RKO (cell line): ENCODE results near the gene MICU1.
"Not testable (repeated sequence)": the region's sequence is repeated elsewhere in the genome, so short reads cannot be mapped to it uniquely, and the experiment has no call there.

ENCODE experiments used
- DNase-seq: peaks from one replicate; pipeline ENCODE4 v3.0.0-alpha.2; 2016; ENCODE audit warnings: low spot score

The MICU1 gene

DNA sequence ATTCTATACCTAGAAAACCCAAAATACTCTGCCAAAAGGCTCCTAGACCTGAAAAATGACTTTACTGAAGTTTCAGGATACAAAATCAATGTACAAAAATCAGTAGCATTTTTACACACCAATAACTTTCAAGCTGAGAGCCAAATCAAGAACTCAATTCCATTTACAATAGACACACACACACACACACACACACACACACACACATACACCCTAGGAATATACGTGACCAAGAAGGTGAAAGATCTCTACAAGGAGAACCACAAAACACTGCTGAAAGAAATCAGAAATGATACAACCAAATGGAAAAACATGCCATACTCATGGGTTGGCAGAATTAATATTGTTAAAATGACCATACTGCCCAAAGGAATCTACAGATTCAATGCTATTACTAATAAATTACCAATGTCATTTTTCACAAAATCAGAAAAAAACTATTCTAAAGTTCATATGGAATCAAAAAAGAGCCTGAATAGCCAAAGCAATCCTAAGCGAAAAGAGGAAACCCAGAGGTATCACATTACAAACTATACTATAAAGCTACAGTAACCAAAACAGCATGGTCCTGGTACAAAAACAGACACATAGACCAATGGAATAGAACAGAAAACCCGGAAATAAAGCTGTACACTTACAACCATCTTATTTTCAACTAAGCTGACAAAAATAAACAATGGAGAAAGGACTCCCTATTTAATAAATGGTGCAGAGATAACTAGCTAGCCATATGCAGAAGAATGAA, 122.0 kb downstream of the MICU1 start:
- no peak for DNase-seq

DNA sequence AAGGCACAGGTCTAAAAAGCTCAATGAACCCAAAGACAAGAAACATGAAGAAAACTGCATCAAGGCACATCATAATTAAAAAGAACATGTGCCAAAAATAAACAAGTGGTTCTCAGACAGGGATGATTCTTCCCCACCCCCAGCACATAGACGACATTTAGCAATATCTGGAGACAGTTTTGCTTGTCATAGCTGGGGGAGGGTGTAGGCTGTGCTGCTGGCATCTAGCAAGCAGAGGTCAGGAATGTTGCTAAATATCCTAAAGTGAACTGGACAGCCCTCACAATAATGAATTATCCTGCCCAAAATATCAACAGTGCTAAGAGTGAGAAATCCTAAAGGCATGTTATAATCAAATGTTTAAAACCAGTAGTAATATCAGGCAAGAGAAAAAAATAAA, 122.6 kb downstream of the MICU1 start:
- DNase-seq, result no peak

GRCh38 chr10:72502581-72502980, 123.3 kb downstream of the MICU1 start:
- no peak for DNase-seq

GRCh38 chr10:72499701-72500100, 126.2 kb downstream of the MICU1 start:
- DNase-seq, result no peak

- no peak for DNase-seq
Observed at GRCh38 chr10:72490951-72491350, 134.9 kb downstream of the MICU1 start.

DNA sequence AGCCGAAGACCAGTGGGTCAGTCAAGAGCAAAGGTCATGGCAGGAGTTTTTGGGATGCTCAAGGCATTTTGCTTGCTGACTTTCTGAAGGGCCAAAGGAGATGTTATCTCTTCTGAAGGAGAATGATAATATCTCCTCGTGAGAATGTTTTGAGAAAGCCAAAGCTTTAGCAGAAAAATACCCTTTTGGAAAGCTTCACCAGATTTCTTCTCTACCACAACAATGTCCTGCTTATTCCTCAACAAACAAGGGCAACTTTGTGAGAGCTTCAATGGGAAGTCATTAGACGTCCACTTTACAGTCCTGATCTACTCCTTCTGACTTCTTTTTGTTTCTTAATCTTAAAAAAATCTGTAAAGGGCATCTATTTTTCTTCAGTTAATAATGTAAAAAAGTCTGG, 138.4 kb downstream of the MICU1 start:
- DNase-seq, result no peak

DNA sequence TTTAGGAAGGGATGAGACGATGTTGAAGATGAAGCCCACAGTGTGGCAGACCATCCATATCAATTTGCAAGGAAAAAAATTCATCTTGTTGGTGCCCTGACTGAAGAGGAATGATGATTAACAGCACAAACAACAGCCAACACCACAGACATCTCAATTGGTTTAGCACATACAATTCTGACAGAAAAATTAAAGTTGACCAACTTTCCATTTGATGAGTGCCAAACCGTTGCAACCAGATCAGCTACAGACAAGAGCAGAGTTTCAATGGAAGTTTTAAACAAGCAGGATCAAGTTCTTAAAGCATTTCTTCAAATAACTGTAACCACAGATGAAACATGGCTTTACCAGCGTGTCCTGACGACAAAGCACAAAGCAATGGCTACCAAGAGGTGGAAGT, 138.8 kb downstream of the MICU1 start:
- no peak for DNase-seq

DNA sequence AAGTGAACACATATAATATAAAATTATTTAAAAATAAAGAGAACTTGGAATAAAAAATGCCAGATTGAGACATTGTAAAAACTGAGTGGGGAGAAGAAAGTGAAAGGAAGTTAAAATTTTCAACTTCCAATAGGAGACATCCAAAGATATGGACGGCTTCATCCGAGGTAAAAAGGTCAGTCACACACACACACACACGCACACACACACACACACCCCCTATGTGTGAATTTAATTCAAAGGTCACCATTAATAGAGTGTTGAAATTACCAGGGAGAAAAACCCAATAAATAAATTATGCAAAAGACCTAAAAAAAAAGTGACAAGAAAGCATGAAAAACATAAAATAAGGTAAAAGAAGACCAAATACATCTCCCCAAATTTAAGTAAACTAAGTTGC, 140.2 kb downstream of the MICU1 start:
- no peak for DNase-seq

DNA sequence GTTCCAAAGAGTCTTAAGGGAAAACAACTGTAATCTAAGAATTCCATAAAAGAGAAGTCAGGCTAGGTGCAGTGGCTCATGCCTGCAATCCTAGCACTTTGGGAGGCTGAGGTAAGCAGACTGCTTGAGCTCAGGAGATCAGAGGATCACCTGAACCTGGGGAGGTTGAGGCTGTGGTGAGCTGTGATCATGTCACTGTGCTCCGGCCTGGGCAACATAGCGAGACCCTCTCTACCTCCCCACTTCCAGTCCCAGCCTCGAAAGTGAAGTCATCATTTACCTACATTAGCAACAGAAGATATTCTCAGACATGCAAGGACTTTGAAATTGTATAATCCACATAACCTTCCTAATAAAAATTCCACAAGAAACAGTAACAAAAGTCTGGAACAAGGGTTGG, 141.4 kb downstream of the MICU1 start:
- DNase-seq, result no peak

DNA sequence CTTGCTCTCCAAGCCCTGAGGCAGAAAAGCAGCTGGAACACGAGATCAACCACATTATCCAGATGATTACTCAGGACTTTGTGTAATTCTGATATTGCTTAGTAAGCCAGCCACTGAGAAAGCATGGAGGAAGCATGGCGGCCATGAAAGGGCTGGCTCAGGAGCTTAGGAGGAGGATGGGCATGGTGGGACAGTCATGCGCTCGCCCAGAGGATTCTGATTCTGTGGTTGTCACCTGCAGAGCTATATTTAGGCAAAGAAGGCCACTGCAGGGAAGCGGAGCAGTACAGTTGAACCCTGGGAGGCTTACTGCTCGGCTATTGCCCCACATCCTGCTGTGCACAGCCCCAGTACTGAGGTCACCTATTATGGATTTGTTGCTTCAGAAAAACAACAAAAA, 142.4 kb downstream of the MICU1 start:
- no peak for DNase-seq

DNA sequence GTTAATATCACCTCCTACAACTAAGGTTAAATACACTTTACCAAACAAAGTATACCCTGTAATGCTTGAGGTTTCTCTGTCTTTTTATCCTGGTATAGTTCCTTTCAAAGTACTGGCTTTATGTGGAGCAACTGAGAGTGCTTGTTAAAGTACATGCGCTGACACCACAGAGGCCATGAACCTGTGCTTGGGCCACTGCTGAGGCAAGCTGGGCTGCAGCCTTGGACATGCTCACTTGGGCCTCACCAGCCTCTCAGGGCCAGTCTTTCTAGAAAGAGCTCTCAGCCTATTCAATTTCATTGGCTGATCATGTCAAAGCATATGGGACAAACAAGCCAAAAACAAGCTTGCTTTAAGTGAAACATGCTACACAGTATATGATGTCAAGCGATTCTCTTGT, 145.0 kb downstream of the MICU1 start:
- no peak for DNase-seq

GRCh38 chr10:72477463-72477862, 148.4 kb downstream of the MICU1 start:
- DNase-seq, result no peak

DNA sequence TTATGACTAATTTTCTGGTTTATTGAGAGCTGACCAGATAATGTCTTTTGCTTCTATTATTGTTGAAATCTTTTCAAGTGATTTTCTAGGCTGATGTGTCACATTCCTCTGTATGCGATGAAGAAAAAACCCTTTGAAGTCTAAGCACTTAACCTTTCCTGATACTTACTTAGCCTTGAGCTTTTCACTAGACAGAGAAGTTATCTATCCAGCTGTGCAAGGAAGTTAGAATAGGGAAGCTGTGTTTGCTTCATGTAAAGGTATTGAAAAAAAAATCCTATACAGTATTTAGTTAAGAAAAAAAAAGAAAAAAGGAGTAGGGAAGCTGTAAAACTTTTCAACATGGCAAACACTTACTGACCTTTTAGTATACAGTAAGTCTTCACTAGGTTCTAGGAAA, 153.6 kb downstream of the MICU1 start:
- no peak for DNase-seq

DNA sequence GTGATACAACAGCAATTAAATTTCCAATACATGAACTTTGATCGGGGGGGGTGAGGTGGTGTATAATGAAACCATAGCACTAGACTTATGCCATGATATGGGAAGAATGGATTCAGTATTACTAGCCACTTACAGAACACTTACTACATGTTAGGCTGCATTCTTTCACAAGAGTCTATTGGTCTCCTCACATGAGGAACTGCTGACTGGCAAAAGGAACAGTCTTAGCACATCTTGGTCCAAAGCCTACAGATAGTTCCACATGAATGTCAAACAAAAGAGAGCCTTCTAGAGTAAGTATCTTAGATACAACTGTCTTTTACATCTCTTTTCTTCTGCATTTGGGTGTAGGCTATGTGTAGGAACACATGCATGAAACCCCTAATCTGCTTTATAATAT, 155.2 kb downstream of the MICU1 start:
- DNase-seq, result no peak

GRCh38 chr10:72467064-72467463, 158.8 kb downstream of the MICU1 start:
- DNase-seq, result not testable (repeated sequence)

DNA sequence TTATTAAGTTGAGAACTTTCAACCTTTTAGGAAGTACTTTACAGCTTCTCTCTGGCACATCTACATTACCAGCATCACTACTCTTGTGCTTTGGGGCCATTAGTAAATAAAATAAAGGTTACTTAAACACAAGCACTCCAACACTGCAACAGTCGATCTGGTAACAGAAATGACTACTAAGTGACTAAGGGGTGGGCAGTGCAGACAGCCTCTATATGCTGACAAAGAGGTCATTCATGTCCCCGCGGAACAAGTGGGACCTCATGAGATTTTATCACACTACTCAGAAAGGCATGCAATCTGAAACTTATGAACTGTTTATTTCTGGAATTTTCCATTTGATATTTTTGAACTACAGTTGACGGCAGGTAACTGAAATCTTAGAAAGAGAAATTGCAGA, 159.9 kb downstream of the MICU1 start:
- DNase-seq, result no peak

- DNase-seq, result no peak
Observed at GRCh38 chr10:72464438-72464837, 161.4 kb downstream of the MICU1 start.

DNA sequence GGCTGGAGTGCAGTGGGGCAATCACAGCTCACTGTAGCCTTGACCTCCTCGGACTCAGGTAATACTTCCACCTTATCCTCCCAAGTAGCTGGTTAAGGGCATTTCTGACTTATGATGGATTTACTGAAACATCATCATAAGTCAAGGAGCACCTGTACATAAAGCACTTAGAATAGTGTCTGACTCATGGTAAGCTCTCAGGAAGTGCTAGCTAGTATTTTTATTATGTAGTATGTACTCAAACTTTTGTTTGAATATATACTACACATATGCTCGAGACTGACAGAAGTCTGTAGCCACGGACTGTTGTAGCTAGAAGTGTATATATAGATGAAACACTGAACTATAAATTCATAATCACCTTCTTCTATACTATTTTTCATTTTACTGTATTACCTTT, 163.6 kb downstream of the MICU1 start:
- no peak for DNase-seq

- DNase-seq, result no peak
Observed at GRCh38 chr10:72461085-72461484, 164.8 kb downstream of the MICU1 start.

DNA sequence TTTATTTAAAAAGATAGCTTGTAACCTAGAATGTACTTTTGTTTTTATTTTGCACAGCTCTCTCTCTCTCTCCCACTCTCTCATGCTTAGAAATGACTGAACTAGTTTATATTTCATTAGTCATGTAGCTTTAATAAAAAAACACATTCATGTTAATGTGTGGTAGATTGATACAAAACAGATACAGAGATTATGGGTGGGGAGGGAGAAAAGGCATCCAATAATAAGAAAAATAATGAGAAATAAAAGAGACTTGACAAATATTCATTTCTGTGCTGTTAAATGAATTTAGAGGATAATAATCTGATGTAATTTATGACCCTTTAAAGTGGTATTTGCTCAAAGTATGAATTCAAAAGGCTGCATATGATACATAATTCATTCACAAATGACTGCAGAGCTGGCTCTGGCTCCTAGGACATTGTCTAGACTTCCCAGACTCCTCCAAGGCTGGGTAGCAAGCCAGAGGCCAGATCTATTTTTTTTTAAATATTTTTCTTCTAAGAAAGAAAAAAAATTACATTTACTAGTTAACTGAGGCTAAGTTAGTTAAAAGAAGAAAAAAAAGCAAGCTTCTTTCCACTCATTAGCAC, 165.5 kb downstream of the MICU1 start:
- no peak for DNase-seq

DNA sequence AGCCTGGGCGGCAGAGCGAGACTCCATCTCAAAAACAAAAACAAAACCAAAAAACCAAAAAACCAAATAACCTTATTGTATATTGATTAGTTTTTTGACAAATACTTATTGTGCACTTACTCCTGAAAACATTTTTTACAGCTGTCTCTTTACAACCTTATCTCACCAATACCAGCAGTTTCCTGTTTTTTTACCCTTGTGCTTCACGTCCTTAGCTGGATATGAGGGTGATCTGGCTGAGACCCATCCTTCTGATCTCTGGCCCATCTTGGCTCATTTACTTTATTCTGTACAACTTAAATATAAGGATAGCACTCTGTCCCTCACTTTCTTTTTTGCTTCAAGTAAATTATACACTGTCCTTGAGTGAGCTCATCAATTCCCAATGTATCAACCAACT, 166.6 kb downstream of the MICU1 start:
- DNase-seq, result no peak

DNA sequence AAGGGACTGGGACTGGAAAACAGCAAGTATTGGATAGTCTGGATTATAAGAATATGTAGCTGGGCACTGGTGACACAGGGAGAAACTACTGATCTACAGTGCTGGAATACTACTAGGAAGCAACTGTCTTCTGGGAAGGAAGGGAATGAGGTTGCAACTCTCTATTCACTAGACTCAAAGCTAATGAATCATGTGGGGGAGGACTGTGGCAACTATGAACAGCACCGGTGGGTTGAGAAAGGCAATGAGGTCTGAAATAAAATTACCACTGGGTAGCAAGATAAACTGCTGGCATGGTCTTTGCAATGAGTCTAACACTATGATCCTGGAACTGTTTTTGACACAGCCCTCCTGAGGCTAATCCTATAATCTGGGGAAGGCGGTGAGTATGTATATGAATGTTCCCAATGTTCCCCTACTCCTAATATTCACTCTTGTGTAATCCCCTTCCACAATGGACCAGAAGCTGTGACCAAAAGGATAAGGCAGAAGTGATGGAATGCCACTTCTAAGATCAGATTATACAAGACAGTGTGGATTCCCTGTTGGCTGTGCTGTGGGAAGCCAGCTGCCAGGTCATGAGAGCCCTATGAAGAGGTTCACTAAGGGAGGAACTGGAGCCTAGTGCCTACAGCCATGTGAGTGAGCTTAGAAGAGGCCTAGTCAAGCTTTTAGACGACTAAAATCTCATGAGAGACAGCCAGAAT, 169.8 kb downstream of the MICU1 start:
- DNase-seq, result no peak

- DNase-seq, result no peak
Observed at GRCh38 chr10:72449941-72450441, 175.9 kb downstream of the MICU1 start.
